ENCODE data around the gene NRG2.

- TF ChIP-seq CTCF (IDR thresholded peaks at IDR 0.05) (no peak), POLR2A (IDR thresholded peaks at IDR 0.05) (no peak)
These were observed 29.6 kb downstream of the NRG2 start for GRCh38 chr5:140013536-140013935.
